Inferior parietal cortex (tissue), 1 donor: ENCODE results near the gene CDK4.
"Not testable (repeated sequence)": the region's sequence is repeated elsewhere in the genome, so short reads cannot be mapped to it uniquely, and the experiment has no call there.

Experiments
- DNase-seq: peaks from one replicate; pipeline ENCODE4 v3.0.0-alpha.2; 2016; ENCODE audit errors: extremely low spot score

Gene CDK4

GRCh38 chr12:57724936-57725740, 27.0 kb downstream of the CDK4 start:
- DNase-seq: no peak

GRCh38 chr12:57724003-57724935, 27.8 kb downstream of the CDK4 start:
- DNase-seq: no peak

GRCh38 chr12:57723630-57723962, 28.5 kb downstream of the CDK4 start:
- DNase-seq: no peak

- DNase-seq: no peak
These were observed 29.1 kb downstream of the CDK4 start for GRCh38 chr12:57722716-57723629.

GRCh38 chr12:57721846-57722608, 30.1 kb downstream of the CDK4 start:
- DNase-seq: not testable (repeated sequence)

GRCh38 chr12:57720606-57721595, 31.2 kb downstream of the CDK4 start:
- no peak for DNase-seq

GRCh38 chr12:57719777-57720605, 32.1 kb downstream of the CDK4 start:
- no peak for DNase-seq

- DNase-seq: no peak
These were observed 33.2 kb downstream of the CDK4 start for GRCh38 chr12:57718641-57719528.

GRCh38 chr12:57717846-57718640, 34.1 kb downstream of the CDK4 start:
- DNase-seq: no peak

- no peak for DNase-seq
These were observed 35.0 kb downstream of the CDK4 start for GRCh38 chr12:57717131-57717530.

GRCh38 chr12:57716305-57716704, 35.8 kb downstream of the CDK4 start:
- no peak for DNase-seq

GRCh38 chr12:57715786-57716185, 36.3 kb downstream of the CDK4 start:
- DNase-seq: no peak

GRCh38 chr12:57715036-57715748, 36.9 kb downstream of the CDK4 start:
- not testable (repeated sequence) for DNase-seq

- DNase-seq: no peak
These were observed 38.9 kb downstream of the CDK4 start for GRCh38 chr12:57713209-57713608.

GRCh38 chr12:57712701-57713100, 39.4 kb downstream of the CDK4 start:
- no peak for DNase-seq

- no peak for DNase-seq
These were observed 43.8 kb downstream of the CDK4 start for GRCh38 chr12:57708296-57708695.
